D721Med (cell line): ENCODE data around the gene NBL1.

Experiments
- DNase-seq: peaks from one replicate; pipeline ENCODE4 v3.0.0; 2011; ENCODE audit warnings: low spot score; ENCODE audit not compliant: insufficient read length
- FAIRE-seq: peaks from 2 replicates; lab custom pipeline; 2011; peaks lifted over from hg19 to GRCh38; lab: Jason Lieb, UNC
- TF ChIP-seq, protein P1 (sequence below): IDR thresholded peaks from 2 replicates; pipeline ENCODE4 v1.5.1; 2012; ENCODE audit warnings: mild to moderate bottlenecking, control low read depth; ENCODE audit not compliant: insufficient read depth; ENCODE audit errors: missing control alignments

Gene NBL1

DNA sequence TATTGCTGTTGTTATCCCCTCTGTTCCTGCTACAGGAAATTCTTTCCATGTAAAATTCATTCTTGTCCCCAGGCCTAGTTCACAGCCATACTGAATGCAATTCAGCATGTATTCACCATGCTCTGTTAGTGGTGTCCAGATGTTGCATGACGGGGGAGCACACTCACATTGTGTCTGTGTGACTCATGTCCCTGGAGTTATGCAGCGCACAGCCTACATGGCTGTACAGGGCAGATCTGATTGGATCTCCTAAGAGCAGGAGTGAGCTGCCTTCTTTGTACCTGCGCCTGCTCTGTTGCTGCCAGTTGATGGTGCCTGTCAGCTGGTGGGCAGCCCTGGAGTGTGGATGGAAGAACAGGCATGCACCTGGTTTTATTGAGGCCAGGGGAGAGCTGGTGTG, 38.1 kb downstream of the NBL1 start:
- DNase-seq = no peak
- FAIRE-seq = no peak
- TF ChIP-seq, protein P1, sequence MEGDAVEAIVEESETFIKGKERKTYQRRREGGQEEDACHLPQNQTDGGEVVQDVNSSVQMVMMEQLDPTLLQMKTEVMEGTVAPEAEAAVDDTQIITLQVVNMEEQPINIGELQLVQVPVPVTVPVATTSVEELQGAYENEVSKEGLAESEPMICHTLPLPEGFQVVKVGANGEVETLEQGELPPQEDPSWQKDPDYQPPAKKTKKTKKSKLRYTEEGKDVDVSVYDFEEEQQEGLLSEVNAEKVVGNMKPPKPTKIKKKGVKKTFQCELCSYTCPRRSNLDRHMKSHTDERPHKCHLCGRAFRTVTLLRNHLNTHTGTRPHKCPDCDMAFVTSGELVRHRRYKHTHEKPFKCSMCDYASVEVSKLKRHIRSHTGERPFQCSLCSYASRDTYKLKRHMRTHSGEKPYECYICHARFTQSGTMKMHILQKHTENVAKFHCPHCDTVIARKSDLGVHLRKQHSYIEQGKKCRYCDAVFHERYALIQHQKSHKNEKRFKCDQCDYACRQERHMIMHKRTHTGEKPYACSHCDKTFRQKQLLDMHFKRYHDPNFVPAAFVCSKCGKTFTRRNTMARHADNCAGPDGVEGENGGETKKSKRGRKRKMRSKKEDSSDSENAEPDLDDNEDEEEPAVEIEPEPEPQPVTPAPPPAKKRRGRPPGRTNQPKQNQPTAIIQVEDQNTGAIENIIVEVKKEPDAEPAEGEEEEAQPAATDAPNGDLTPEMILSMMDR = no peak

DNA sequence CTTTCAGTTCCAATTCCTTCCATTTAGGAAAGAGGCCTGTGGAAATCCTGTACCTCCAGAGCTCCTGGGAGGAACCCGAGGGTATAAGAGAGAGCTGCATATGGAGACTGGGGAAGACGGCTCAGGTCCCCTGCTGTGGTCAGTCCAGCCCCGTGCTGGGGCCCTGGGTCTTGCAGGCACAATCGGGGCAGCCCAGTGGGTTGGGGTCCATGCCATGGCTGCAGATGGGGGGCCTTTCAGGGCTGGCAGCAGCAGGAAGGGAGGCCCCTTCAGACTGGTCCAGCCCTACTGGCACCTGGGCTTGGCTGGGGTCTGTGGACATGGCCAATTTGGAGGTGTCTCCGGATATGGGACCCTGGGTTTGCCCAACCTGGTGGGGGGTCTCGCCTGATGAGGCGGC, 38.8 kb downstream of the NBL1 start:
- TF ChIP-seq, protein P1 = no peak
- FAIRE-seq = no peak

DNA sequence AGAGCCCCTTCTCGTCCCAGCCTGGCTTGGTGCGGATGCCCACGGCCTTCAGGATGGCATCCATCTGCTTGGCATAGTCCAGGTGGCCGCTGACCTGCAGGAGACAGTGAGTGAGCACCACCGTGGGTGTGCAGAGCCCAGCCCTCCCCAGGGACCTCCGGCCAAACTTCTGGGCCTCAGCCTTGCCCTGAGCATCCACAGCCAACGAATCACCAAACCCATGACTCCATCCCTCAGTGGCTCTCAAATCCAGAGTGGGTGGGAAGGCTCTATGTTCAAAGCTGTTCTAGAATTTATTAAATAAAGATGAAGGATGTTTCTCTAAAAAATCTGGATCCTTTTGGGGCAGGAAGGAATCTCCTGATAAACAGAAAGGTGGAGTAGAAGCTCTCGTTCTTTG, 39.2 kb downstream of the NBL1 start:
- DNase-seq (no peak), FAIRE-seq (no peak)
- TF ChIP-seq, protein P1 = no peak

More for the DNA sequence above, 38.8 kb downstream of the NBL1 start:
- DNase-seq = no peak

DNA sequence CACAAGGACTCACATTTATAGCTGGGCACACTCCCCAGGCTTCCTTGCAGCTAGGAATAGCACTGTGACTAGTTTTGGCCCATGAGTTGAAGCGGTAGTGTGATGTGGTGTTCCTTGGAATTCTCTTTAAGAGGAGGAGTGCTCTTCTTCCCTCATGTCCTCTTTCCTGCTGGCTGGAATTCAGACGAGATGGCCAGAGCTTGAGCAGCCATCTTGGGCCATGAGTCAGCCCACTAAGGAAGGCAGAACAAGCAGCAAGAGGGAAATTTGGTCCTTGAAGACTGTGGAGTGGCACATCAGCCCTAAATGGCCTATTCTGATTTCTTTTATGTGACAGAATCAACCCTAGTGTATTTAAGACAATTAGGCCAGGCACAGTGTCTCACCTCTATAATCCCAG, 40.6 kb downstream of the NBL1 start:
- FAIRE-seq = no peak
- TF ChIP-seq, protein P1 = no peak
- DNase-seq = no peak

DNA sequence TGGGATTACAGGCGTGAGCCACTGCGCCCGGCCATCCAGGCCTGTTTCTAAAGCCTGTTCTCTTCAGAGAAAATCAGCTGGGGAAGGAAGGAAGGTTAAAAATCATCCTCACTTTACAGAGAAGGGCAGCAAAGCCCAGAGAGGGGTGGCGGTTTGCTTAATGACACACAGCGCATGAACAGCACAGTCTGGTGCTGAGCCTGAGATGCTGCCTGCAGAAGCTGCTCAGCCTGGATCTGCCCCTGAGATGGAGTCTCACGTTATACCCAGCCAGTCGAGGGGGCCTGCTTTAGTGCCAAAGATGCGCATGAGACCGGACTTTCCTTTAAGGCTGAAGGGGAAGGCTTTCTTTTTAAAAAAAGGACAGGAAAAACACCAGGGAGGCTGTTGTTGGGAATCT, 41.9 kb downstream of the NBL1 start:
- TF ChIP-seq, protein P1 = no peak
- no peak for DNase-seq
- FAIRE-seq = no peak

DNA sequence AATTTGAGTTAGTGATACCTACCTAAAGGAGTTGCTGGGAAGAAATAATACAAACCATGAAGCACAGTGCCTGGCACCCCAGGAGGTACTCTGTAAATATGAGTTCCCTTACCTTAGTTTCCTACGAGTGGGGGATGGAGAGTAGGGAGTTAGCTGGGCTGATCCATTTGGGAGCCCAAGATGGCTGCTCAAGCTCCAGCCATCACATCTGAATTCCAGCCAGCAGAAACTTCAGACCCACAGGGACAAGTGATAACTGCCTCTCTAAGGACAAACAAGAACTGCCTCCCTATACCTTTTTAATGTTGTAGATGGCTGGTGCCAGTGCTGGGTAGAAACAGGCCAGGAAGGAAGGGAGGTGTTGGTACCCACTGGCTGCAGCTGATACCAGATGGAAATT, 43.3 kb downstream of the NBL1 start:
- TF ChIP-seq, protein P1 = no peak
- no peak for DNase-seq
- FAIRE-seq = no peak

DNA sequence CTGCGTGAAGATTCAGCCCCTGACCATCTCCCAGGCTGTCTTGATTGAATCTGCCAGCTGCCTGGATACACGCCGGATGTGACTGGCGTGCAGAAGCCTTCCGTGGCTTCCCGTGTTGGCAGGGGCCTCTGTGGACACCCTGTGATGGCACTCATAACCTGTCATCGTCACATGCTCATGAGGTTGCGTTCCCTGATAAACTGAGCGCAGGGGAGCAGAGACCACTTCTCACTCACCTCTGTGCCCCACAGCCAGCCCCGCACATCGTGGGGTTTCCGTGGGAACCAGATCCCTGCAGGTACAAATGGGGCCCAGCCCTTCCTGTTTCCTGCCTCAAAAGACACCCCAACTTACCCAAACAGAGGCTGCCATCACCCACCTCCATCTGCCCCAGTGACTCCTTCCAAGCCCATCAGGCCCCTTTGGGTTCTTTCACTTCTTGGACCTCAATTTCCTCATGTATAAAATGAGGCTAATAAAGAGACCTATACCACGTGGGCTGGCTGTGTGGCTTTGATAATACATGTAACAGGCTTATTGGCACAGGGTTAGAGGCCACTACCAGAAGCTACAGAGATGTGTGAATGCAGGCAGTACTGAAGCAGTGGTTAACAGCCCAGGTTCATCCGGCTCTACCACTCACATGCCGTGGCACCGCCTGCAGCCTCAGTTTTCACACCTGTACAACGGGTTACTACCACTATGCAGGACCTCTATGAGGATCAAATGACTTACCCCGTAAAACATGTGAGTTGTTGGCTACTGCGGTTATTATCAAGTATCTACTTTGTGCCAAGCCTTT, 44.1 kb downstream of the NBL1 start:
- FAIRE-seq = no peak
- no peak for DNase-seq
- TF ChIP-seq, protein P1 = no peak
